ENCODE data around the gene MACF1. TPM values are rescaled to one million over a fixed set of nuclear protein-coding genes. Genes with fewer than 3 reads are reported as not detected.

Gene MACF1
- total and polyA plus RNA-seq, 2 of the 13 experiments (the other 11 are each of a cell fraction or from before 2014, with no cell fraction given), result 36.7 to 65.4 TPM

- no peak for TF ChIP-seq ZNF432 (CRISPR knock-in tag; IDR thresholded peaks at IDR 0.05; ENCODE audit: borderline replicate concordance)
- TF ChIP-seq KLF11 (CRISPR knock-in tag; IDR thresholded peaks at IDR 0.05), result no peak
- TF ChIP-seq ZNF646 (CRISPR knock-in tag; IDR thresholded peaks at IDR 0.05), result no peak
- TF ChIP-seq SIN3A (IDR thresholded peaks at IDR 0.05; ENCODE audit: borderline replicate concordance, low read depth, low read length), result peak; percentile 55; the same call in 1 of the 2 replicates
- TF ChIP-seq FOXA1 (IDR thresholded peaks at IDR 0.05), result no peak
- peak; percentile 38 for TF ChIP-seq FOXA1 (CRISPR knock-in tag; IDR thresholded peaks at IDR 0.05)
- no peak for TF ChIP-seq ZNF615 (CRISPR knock-in tag; IDR thresholded peaks at IDR 0.05; ENCODE audit: borderline replicate concordance)
- TF ChIP-seq ZNF296 (CRISPR knock-in tag; conservative IDR thresholded peaks at IDR 0.05), result no peak
- TF ChIP-seq ZNF543 (CRISPR knock-in tag; IDR thresholded peaks at IDR 0.05), result no peak
- TF ChIP-seq SRSF4 (IDR thresholded peaks at IDR 0.05; ENCODE audit: low read depth, low read length, poor library complexity, severe bottlenecking), result no peak
- no peak for TF ChIP-seq ZBTB34 (CRISPR knock-in tag; IDR thresholded peaks at IDR 0.05)
- TF ChIP-seq MYC (CRISPR knock-in tag; IDR thresholded peaks at IDR 0.05; ENCODE audit: borderline replicate concordance), result no peak
- no peak for TF ChIP-seq ZNF605 (CRISPR knock-in tag; IDR thresholded peaks at IDR 0.05)
- no peak for TF ChIP-seq HOXD1 (CRISPR knock-in tag; IDR thresholded peaks at IDR 0.05)
- TF ChIP-seq DNMT3B (CRISPR knock-in tag; conservative IDR thresholded peaks at IDR 0.05), result 0 out of 2 replicates have a peak, but pooled peaks have one; percentile 57
- TF ChIP-seq BCL6 (CRISPR knock-in tag; IDR thresholded peaks at IDR 0.05), result no peak
- TF ChIP-seq FOSL1 (CRISPR knock-in tag; IDR thresholded peaks at IDR 0.05; ENCODE audit: borderline replicate concordance), result no peak
- no peak for TF ChIP-seq ZNF10 (CRISPR knock-in tag; IDR thresholded peaks at IDR 0.05; ENCODE audit: borderline replicate concordance, low read depth)
- no peak for TF ChIP-seq ZNF619 (CRISPR knock-in tag; IDR thresholded peaks at IDR 0.05)
- TF ChIP-seq MTF2 (CRISPR knock-in tag; IDR thresholded peaks at IDR 0.05; ENCODE audit: borderline replicate concordance), result no peak
- no peak for TF ChIP-seq SP1 (IDR thresholded peaks at IDR 0.05)
- TF ChIP-seq SP1 (CRISPR knock-in tag; IDR thresholded peaks at IDR 0.05), result no peak
- no peak for TF ChIP-seq ETV6 (CRISPR knock-in tag; conservative IDR thresholded peaks at IDR 0.05)
- TF ChIP-seq HNF4A (CRISPR knock-in tag; IDR thresholded peaks at IDR 0.05), result peak; percentile 90
- no peak for TF ChIP-seq PAX8 (CRISPR knock-in tag; IDR thresholded peaks at IDR 0.05; ENCODE audit: borderline replicate concordance)
- TF ChIP-seq RBAK (CRISPR knock-in tag; IDR thresholded peaks at IDR 0.05), result no peak
Measured at GRCh38 chr1:39407896-39408640, 203.6 kb downstream of the MACF1 start (continued).

All from HepG2 (cell line).